ENCODE results near the gene CBR4. TPM values are rescaled to one million over a fixed set of nuclear protein-coding genes. Genes with fewer than 3 reads are reported as not detected.
A peak's percentile ranks its signal among the peaks of the same experiment; 100 is the strongest.
"Not testable (repeated sequence)": the region's sequence is repeated elsewhere in the genome, so short reads cannot be mapped to it uniquely, and the experiment has no call there.

Gene CBR4
- total RNA-seq, 1 donor from 2014 or later, result 34.2 TPM

GRCh38 chr4:169035871-169036620 is 26.0 kb upstream of the CBR4 start:
- DNase-seq (ENCODE audit: low spot score in 2 of 2); FAIRE-seq: not testable (repeated sequence)

DNA sequence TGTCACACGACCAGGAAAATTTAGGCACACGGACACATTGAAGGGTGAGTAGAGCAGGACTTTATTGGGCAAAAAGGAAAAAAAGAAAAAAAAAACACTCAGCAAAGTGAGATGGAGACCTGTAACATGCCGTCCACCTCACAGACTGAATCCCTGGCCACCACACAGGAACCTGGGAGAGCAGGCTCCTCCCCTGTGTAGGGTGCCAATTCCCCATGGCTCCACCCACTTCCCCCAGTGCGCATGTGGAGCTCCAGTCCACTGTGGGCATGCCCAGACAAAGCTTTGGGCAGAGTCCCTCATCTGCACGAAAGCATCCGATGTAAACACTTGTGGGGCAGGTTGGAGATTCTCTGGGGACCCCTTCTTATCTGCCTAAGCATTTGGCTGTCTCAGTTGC is 23.6 kb upstream of the CBR4 start:
- FAIRE-seq, result no peak

GRCh38 chr4:169032883-169033645 is 23.0 kb upstream of the CBR4 start:
- no peak for FAIRE-seq
- DNase-seq (ENCODE audit: low spot score in 2 of 2), result no peak

More for the DNA sequence above, 23.6 kb upstream of the CBR4 start:
- DNase-seq (ENCODE audit: low spot score in 2 of 2), result no peak

- FAIRE-seq, result no peak
- no peak for DNase-seq (ENCODE audit: low spot score in 2 of 2)
Measured at GRCh38 chr4:169032194-169032593, 22.1 kb upstream of the CBR4 start.

DNA sequence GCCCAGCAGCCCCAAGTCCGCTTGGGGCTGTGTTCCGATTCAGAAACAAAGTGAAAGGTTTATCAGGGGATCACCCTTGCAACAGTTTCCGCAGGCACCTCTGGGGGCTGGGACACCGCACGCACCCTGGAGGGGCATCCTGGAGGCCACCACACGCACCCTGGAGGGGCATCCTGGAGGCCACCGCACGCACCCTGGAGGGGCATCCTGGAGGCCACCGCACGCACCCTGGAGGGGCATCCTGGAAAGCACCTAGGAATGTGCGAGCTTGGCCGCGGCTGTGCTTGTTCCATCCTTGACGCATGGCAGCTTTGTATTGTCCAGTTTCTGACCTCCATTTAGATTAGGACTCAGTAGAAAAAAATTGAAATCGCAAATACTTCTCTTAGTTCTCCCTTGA is 21.3 kb upstream of the CBR4 start:
- DNase-seq (ENCODE audit: low spot score in 2 of 2) (no peak), FAIRE-seq (no peak)

DNA sequence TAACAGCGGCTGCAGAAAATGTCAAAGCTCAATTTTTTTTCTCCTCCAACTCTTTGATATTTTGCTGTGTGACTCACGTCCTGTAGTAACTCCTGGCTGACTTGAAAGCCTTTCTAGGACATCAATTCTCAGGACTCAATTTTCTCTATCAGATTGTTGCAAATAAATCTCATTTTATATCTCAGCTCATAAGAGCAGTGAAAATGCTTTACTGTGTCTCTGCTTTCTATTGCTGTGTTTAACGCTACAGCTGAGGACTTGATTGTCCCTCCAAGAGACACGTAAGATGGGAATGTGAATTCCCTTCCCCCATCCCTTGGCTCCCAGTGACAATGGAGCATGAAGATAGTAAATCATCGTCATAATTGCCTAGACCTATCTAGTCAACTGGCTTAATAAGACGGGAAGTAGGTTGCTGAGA is 20.5 kb upstream of the CBR4 start:
- FAIRE-seq, result no peak
- DNase-seq (ENCODE audit: low spot score in 2 of 2), result no peak

DNA sequence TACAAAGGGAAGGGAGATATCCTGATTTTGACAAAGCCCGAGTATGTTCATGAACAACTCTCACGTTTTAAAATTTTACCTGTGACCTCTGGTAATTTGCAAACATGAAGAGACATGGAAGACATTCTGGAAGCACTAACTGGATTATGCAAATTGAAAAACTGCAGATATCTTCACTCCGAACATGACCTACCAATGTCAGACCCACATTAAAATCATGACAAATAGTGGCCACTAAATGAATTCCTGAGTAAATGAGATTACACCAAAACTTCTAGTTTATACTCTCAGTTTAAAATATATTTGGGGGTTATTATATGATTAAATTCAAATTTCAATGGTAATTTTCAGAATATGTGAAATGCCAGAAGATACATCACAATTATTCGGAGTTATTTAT is 19.9 kb upstream of the CBR4 start:
- DNase-seq (ENCODE audit: low spot score in 2 of 2) (no peak), FAIRE-seq (no peak)

DNA sequence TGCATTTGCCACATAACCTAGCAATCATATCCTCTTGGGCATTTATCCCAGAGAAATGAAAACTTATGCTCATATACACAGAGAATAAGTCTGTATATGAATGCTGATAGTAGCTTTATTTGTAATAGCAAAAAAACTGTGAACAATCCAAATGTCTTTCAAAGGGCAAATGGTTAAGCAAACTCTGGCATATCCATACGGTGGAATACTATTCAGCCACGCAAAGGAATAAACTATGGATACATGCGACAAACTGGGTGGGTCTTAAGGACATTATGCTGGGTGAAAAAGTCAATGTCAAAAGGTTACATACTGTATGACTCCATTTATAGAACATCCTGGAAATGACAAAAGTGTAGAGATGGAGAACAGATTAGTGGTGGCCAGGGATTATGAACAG is 17.6 kb upstream of the CBR4 start:
- no peak for FAIRE-seq
- no peak for DNase-seq (ENCODE audit: low spot score in 2 of 2)

DNA sequence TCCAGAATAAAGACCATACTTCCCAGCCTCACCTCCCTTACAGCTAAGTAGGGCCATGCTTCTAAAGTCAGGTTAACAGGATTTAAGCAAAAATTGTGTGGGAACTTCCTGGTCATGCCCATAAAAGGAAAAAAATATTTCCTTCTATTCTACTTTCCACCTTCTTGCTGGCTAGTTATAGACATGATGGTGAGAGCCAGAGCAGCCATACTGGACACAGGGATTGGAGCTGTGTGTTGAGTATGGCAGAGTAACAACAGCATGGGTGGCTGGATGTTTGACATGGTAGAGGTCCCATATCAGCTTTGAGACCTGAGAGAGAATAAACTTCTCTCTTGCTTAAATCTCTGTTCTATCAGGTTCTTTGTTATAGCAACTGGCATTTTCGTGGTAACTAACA is 15.1 kb upstream of the CBR4 start:
- no peak for DNase-seq (ENCODE audit: low spot score in 2 of 2)
- no peak for FAIRE-seq

DNA sequence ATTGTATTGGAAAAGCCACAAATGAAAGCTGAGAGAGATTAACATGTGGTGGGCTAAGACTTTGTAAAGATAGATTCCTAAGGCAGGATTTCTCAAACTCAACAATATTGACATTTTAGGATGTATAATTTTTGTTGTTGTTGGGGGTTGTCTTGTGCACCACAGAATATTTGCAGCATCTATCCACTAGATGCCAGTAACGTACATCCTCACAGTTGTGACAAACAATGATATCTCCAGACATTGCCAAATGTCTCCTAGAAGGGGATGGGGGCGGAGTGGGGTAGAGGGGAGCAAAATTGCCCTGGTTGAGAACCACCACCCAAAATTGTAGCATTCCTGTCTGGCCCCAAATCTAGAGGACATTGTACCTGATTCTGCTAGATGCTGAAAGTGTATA is 14.7 kb upstream of the CBR4 start:
- peak in 1 of 2 donors; percentile 54 for DNase-seq (ENCODE audit: low spot score in 2 of 2)
- FAIRE-seq, result peak; percentile 39

GRCh38 chr4:169018406-169018805 is 8.4 kb upstream of the CBR4 start:
- DNase-seq (ENCODE audit: low spot score in 2 of 2) (no peak), FAIRE-seq (no peak)

GRCh38 chr4:169017971-169018370 is 7.9 kb upstream of the CBR4 start:
- DNase-seq (ENCODE audit: low spot score in 2 of 2) (no peak), FAIRE-seq (no peak)

GRCh38 chr4:169015186-169015623 is 5.2 kb upstream of the CBR4 start:
- no peak for FAIRE-seq
- DNase-seq (ENCODE audit: low spot score in 2 of 2), result no peak

DNA sequence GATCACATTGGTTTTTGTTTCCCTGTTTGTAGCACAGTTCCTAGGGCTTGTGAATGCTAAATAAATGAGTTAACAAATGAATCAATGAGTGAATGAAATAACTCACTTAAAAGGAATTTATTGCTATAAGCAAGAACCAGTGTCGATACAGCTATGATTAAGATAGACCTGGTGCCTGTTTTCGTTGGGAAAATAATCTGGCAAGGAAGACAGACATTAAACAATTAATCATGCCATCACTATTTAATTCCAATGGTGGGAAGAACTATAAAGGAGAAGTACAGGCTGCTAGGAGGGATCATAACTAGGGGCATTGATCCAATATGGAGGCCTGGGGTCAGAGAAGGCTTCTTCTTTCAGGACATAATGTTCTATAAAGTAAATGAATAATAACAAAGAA is 4.5 kb upstream of the CBR4 start:
- no peak for DNase-seq (ENCODE audit: low spot score in 2 of 2)
- FAIRE-seq, result no peak

DNA sequence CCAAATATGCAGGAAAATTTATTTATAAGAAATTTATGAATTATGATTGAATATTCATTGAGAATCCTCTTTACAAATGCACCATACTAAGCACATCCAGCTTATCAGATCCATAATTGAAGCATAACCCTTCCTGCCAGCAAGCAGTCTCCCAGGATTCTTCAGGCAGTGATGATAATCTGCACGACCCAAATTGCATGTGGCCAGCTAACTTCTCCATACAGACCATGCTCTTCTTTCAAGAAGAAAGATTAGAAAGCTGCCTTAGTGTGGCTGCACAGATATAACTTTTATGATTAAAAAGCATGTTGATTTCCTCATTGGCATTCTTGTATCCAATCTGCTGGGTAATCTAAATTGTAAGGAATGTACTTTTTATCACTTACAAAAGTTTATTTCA is 3.3 kb upstream of the CBR4 start:
- no peak for FAIRE-seq
- no peak for DNase-seq (ENCODE audit: low spot score in 2 of 2)

- DNase-seq (ENCODE audit: low spot score in 2 of 2) (no peak), FAIRE-seq (no peak)
Measured at GRCh38 chr4:169012049-169012448, 2.0 kb upstream of the CBR4 start.

DNA sequence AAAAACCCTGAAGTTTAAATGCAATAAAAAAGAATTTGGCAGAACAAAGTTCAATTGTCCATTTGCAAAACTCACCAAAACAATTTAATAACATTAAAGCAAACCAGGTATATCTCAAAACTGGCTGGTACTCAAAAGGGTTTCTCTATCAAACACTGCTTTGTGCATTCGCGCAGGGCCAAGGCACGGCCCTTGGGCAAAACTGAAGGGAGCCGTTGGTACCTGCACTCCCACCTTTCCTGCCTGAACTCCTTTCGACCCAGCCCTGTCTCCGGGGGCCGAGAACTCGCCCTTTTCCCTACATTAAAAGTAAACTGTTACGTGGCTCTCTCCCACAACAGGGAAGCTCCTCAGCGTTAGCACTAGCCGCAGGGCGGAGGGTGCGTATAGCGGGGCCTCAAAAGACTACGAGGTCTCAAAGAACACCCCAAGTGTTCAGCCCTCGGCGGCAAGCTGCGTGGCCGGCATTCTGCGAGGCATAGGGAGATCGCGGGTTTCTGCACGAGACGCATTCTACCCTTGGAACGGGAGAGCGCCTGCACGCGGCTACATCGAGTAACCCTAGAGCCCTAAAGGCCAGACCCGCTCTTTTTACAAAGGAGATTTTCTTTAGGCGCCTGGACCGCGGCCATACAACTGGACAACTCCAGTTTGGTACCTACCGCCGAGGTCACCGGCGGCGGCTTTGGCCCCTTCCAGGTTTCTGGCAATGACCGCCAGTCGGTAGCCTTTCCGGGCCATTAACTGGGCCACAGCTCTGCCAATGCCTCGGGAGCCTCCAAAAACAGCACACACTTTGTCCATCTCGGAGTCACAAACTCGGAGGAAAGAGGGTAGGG is 550 bp downstream of the CBR4 start:
- FAIRE-seq, result no peak
- DNase-seq (ENCODE audit: low spot score in 2 of 2), result no peak

GRCh38 chr4:169005453-169006099 is 4.5 kb downstream of the CBR4 start:
- DNase-seq (ENCODE audit: low spot score in 2 of 2) (no peak), FAIRE-seq (no peak)

DNA sequence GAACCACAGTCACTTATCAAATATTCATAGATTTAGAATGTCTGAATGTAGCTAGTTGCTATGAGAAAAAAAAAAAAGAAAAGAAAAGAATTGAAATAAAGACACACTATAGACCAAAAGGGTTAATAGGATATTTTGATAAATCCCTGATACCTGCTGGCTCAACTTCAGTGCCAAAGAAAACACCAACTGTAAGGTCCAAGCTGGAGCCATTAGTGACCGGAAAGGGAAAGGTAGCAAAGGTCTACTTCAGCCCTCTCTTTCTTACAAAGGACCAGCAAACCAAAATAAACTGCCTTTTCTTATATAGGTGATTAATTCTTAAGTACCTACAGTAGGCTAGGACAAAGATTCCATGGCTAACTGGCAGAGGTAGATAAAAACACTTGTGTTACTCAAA is 9.7 kb downstream of the CBR4 start:
- DNase-seq (ENCODE audit: low spot score in 2 of 2), result no peak
- no peak for FAIRE-seq

DNA sequence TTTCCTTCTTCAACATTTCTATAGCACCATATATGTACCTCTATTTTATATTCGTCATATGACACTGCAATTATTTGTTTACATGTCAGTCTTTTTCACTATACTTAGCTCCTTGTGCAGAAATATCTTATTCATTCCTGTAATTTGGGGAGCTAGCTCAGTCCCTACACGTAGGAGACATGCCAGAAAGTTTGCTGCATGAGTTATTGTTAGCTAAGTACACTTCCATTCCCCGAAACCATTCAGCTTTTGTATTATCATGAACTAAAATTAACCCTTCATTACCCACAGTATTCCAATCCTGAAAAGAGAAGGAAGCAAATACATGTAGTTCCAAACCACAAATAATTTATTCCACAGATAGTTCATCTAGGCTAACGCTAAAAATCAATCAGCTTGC is 10.2 kb downstream of the CBR4 start:
- FAIRE-seq (no peak), DNase-seq (ENCODE audit: low spot score in 2 of 2) (no peak)

DNA sequence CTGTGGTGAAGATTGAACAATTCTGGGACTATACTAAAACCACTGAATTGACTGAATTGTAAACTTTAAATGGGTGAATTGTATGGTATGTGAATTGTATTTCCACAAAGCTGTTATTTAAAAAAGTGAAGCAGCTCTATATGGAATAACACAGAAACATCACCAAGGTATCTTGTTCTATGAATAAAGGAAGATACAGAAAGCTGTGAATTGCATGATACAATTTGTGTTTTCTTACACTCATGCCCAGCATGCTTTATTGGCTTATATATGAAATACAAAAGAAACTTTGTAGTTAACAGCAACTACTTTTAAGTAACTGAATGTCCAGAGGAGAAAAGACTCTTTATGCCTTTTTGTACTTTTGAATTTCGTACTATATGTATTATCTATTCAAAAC is 11.5 kb downstream of the CBR4 start:
- DNase-seq (ENCODE audit: low spot score in 2 of 2) (no peak), FAIRE-seq (no peak)
